Neural cell (in vitro differentiated cells): Measurements from ENCODE around the gene TMEM200B. TPM values are rescaled to one million over a fixed set of nuclear protein-coding genes. Genes with fewer than 3 reads are reported as not detected.
"Not testable (repeated sequence)": the region's sequence is repeated elsewhere in the genome, so short reads cannot be mapped to it uniquely, and the experiment has no call there.

Experiments
- H2AFZ ChIP-seq: fragments of 200-600, 300-800 bp; sonication (generic), shearing (Covaris generic); 2 replicates; pipeline ENCODE4 v1.6.0; 2014; ENCODE audit warnings: low read depth, mild to moderate bottlenecking, antibody characterized with exemption, low read length, moderate library complexity
- H3F3A ChIP-seq: fragments of 200-600 bp; shearing (Covaris generic); 2 replicates; pipeline ENCODE4 v1.6.1; 2016; ENCODE audit warnings: mild to moderate bottlenecking, moderate library complexity, mixed read lengths, antibody characterized with exemption, low read length; ENCODE audit not compliant: insufficient read depth, poor library complexity, severe bottlenecking
- H3K27ac ChIP-seq: fragments of 200-600, 300-800 bp; sonication (generic), shearing (Covaris generic); 2 replicates; pipeline ENCODE4 v1.5.1; 2014; ENCODE audit warnings: mild to moderate bottlenecking, low read length, moderate library complexity
- H3K27me3 ChIP-seq: fragments of 300-800, 200-600 bp; sonication (generic), shearing (Covaris generic); 2 replicates; pipeline ENCODE4 v1.6.0; 2014; ENCODE audit warnings: mild to moderate bottlenecking, low read depth, low read length, moderate library complexity; ENCODE audit not compliant: insufficient read depth
- H3K36me3 ChIP-seq: fragments of 300-800, 200-600 bp; sonication (generic), shearing (Covaris generic); 2 replicates; pipeline ENCODE4 v1.5.1; 2014; ENCODE audit warnings: mild to moderate bottlenecking, antibody characterized with exemption, low read length, moderate library complexity; ENCODE audit not compliant: insufficient read depth
- H3K4me2 ChIP-seq: fragments of 300-800, 200-600 bp; sonication (generic), shearing (Covaris generic); 2 replicates; pipeline ENCODE4 v1.6.0; 2014; ENCODE audit warnings: mild to moderate bottlenecking, low read length
- H3K4me3 ChIP-seq: fragments of 300-800, 200-600 bp; sonication (generic), shearing (Covaris generic); 2 replicates; pipeline ENCODE4 v1.5.1; 2014; ENCODE audit warnings: mild to moderate bottlenecking, low read length, moderate library complexity
- H3K79me2 ChIP-seq: fragments of 200-600 bp; shearing (Covaris generic); replicated peaks from 2 replicates; pipeline ENCODE4 v1.6.0; 2014; ENCODE audit warnings: mild to moderate bottlenecking, low read length, moderate library complexity; ENCODE audit not compliant: insufficient read depth
- H3K9ac ChIP-seq: fragments of 300-800, 200-600 bp; sonication (generic), shearing (Covaris generic); 2 replicates; pipeline ENCODE4 v1.6.1; 2016; ENCODE audit warnings: mild to moderate bottlenecking, low read length, mixed read lengths
- H3K9me2 ChIP-seq: fragments of 200-600 bp; shearing (Covaris generic); 2 replicates; pipeline ENCODE4 v1.6.1; 2016; ENCODE audit warnings: mild to moderate bottlenecking, low read length, mixed read lengths; ENCODE audit not compliant: insufficient read depth
- H3K9me3 ChIP-seq: fragments of 200-600, 300-800 bp; sonication (generic), shearing (Covaris generic); 2 replicates; pipeline ENCODE4 v1.6.1; 2016; ENCODE audit warnings: mild to moderate bottlenecking, mixed run types, low read length, moderate library complexity, mixed read lengths
- H4K20me1 ChIP-seq: fragments of 200-600 bp; shearing (Covaris generic); 2 replicates; pipeline ENCODE4 v1.6.1; 2016; ENCODE audit warnings: mild to moderate bottlenecking, mixed run types; ENCODE audit not compliant: insufficient read depth
- CTCF ChIP-seq: fragments of 450-650 bp; IDR thresholded peaks from 2 replicates; pipeline ENCODE4 v1.5.1; 2014; ENCODE audit warnings: antibody characterized with exemption, mild to moderate bottlenecking, moderate library complexity; ENCODE audit not compliant: poor library complexity, severe bottlenecking
- EP300 ChIP-seq: fragments of 450-650 bp; conservative IDR thresholded peaks from 2 replicates; pipeline ENCODE4 v1.6.1; 2014; ENCODE audit warnings: antibody characterized with exemption, mild to moderate bottlenecking, moderate library complexity; ENCODE audit not compliant: poor library complexity, severe bottlenecking
- EZH2 ChIP-seq: fragments of 200-600, 300-800 bp; shearing (Covaris generic), sonication (generic); IDR thresholded peaks from 2 replicates; pipeline ENCODE4 v1.6.1; 2014; ENCODE audit warnings: antibody characterized with exemption, low read length, borderline replicate concordance, mild to moderate bottlenecking; ENCODE audit not compliant: insufficient read depth, poor library complexity, severe bottlenecking
- MXI1 ChIP-seq: fragments of 450-650 bp; conservative IDR thresholded peaks from 2 replicates; pipeline ENCODE4 v1.6.1; 2014; ENCODE audit warnings: antibody characterized with exemption, mild to moderate bottlenecking; ENCODE audit not compliant: poor library complexity, severe bottlenecking
- POLR2AphosphoS5 ChIP-seq: IDR thresholded peaks from 2 replicates; pipeline ENCODE4 v1.6.1; 2012
- RAD21 ChIP-seq: fragments of 450-650 bp; conservative IDR thresholded peaks from 2 replicates; pipeline ENCODE4 v1.6.1; 2014; ENCODE audit warnings: antibody characterized with exemption, mild to moderate bottlenecking, moderate library complexity
- REST ChIP-seq: IDR thresholded peaks from 2 replicates; pipeline ENCODE4 v1.6.1; 2012; ENCODE audit warnings: borderline replicate concordance
- SMC3 ChIP-seq: fragments of 450-650 bp; conservative IDR thresholded peaks from 2 replicates; pipeline ENCODE4 v1.6.1; 2014; ENCODE audit warnings: antibody characterized with exemption, mild to moderate bottlenecking, moderate library complexity; ENCODE audit not compliant: poor library complexity
- TAF1 ChIP-seq: IDR thresholded peaks from 2 replicates; pipeline ENCODE4 v1.6.1; 2012; ENCODE audit warnings: low read depth
- polyA plus RNA-seq: library from polyadenylated mRNA; depleted of rRNA; stranded (reverse); fragments of >200 nt; gene quantifications from 2 replicates; pipeline ENCODE4 v1.2.3, GENCODE V29; 2014

Gene TMEM200B
- polyA plus RNA-seq, 1 donor from 2014 or later: 0.11 TPM

GRCh38 chr1:29156543-29157268, 33.0 kb upstream of the TMEM200B start:
- Histone ChIP-seq H3K9me3 (no peaks in the 10 kb centered on the region), H2AFZ (no peak overlapping the region), H3K36me3 (peaks cover 12% of the 10 kb centered on the region), H3K9me2 (no peaks in the 10 kb centered on the region), H3K4me2 (no peak overlapping the region), H4K20me1 (no peaks in the 10 kb centered on the region), H3F3A (no peaks in the 10 kb centered on the region), H3K79me2 (peaks cover 28% of the 10 kb centered on the region), H3K9ac (peak overlapping the region; percentile 24), H3K4me3 (no peak overlapping the region), H3K27me3 (no peaks in the 10 kb centered on the region), H3K27ac (peak overlapping the region; percentile 67)
- TF ChIP-seq MXI1 (peak; percentile 31), EP300 (peak; percentile 67), REST (no peak), POLR2AphosphoS5 (peak; percentile 45)

- Histone ChIP-seq H4K20me1 (no peaks in the 10 kb centered on the region), H3K27me3 (no peaks in the 10 kb centered on the region), H3K79me2 (peaks cover 3% of the 10 kb centered on the region), H3K9me3 (no peaks in the 10 kb centered on the region), H3K4me2 (no peak overlapping the region), H3K27ac (no peak overlapping the region), H3F3A (no peaks in the 10 kb centered on the region), H3K9me2 (no peaks in the 10 kb centered on the region), H2AFZ (no peak overlapping the region), H3K4me3 (no peak overlapping the region), H3K9ac (no peak overlapping the region), H3K36me3 (peaks cover 14% of the 10 kb centered on the region)
- TF ChIP-seq CTCF (no peak), RAD21 (no peak), SMC3 (no peak), EZH2 (no peak), EP300 (no peak), POLR2AphosphoS5 (no peak), REST (no peak), MXI1 (no peak), TAF1 (no peak)
Observed at GRCh38 chr1:29152046-29152805, 28.5 kb upstream of the TMEM200B start.

GRCh38 chr1:29150346-29150745, 26.6 kb upstream of the TMEM200B start:
- H2AFZ ChIP-seq, H3K4me2 ChIP-seq, H3K27ac ChIP-seq, H3K27me3 ChIP-seq, H3K79me2 ChIP-seq, H3F3A ChIP-seq, H3K9ac ChIP-seq, H3K9me2 ChIP-seq, H3K4me3 ChIP-seq, H4K20me1 ChIP-seq, H3K9me3 ChIP-seq: not testable (repeated sequence)
- H3K36me3 ChIP-seq: peaks cover 13% of the 10 kb centered on the region
